ENCODE measurements around the gene PHKG2. TPM values are rescaled to one million over a fixed set of nuclear protein-coding genes. Genes with fewer than 3 reads are reported as not detected.

The PHKG2 gene
- polyA plus RNA-seq, 3 donors: 21.6 to 23.6 (median 23.0) TPM

DNA sequence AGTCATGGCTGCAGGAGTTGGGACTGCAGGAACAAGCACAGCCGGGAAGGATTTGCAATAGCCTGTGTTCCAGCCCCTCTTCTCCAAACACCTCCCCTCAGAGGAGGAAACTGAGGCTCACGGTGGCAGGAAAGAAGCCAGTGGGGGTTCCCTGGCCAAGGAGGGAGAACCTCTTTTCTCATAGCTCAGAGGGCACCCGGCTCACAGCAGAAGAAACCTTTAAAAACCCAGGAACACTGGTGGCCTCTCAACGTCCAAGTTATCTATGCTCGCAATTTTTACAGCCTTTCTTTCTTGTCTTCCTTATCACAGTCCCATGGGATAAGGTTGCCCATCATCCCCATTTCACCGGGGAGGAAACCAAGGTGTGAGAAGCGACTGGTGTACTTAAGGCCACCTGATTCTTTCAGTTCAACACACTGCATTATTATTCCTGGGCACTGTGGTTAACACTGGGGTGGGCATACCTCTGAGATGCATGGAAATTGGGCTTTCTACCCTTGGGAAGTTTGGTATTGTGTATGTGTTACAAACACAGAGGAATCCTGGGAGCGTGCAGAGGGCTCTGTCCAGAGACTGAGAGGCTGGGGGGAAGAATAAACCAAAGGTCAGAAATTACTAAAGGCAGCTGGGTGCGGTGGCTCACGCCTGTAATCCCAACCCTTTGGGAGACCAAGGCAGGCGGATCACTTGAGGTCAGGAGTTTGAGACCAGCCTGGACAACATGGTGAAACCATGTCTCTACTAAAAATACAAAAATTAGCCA, 39.6 kb downstream of the PHKG2 start:
- no peak for DNase-seq (ENCODE audit: low read depth in 3 of 3, low spot score in 2 of 3)

DNA sequence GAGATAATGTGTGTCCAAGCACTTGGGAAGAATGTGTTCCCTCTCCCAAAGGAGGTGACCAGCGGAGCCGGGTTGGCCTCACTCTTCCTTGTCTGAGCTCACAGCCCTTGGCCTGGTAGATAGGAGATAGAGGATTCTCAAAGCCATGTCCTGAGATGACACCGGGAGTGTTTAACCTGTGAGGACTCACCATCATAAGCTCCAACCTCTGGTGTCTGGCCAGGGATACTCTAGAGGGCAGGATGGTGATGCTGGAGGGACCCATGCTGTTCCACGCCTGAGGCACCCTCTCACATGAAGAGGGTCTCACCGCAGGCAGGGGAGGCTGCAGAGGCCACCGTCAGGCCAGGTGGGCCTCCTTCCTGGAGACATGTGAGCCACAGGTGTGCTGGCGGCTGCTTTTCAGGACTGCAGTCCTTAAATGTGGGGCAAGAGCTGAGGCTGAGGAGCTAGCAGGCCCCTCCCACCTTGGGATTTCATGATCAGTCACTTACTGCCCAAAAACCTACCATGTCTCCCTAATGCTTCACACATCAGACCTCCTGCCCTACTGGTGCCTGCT, 45.4 kb downstream of the PHKG2 start:
- no peak for DNase-seq (ENCODE audit: low read depth in 3 of 3, low spot score in 2 of 3)

GRCh38 chr16:30794634-30795033, 46.4 kb downstream of the PHKG2 start:
- no peak for DNase-seq (ENCODE audit: low read depth in 3 of 3, low spot score in 2 of 3)

- DNase-seq (ENCODE audit: low read depth in 3 of 3, low spot score in 2 of 3): no peak
Observed at GRCh38 chr16:30797670-30798309, 49.6 kb downstream of the PHKG2 start.

Other genes with a start within 250 kb of the PHKG2 start
- 10 to 100 TPM; 44.8 to 51.7 (median 45.1) TPM for gene ZNF768, start 221.9 kb upstream of the PHKG2 start, polyA plus RNA-seq (ENCODE audit: insufficient read length in 3 of 3)
- 1 to 10 TPM; 9.1 to 9.7 (median 9.5) TPM for gene ZNF747, start 213.6 kb upstream of the PHKG2 start, polyA plus RNA-seq (ENCODE audit: insufficient read length in 3 of 3)
- 1 to 10 TPM; 8.5 to 9.1 (median 8.6) TPM for gene ZNF764, start 190.1 kb upstream of the PHKG2 start, polyA plus RNA-seq (ENCODE audit: insufficient read length in 3 of 3)
- gene ZNF688, start 176.7 kb upstream of the PHKG2 start, polyA plus RNA-seq (ENCODE audit: insufficient read length in 3 of 3): 1 to 10 TPM; 8.4 to 9.4 (median 9.0) TPM
- gene ZNF785, start 162.7 kb upstream of the PHKG2 start, polyA plus RNA-seq (ENCODE audit: insufficient read length in 3 of 3): 10 to 100 TPM; 17.0 to 18.5 (median 17.9) TPM
- gene ZNF689, start 138.0 kb upstream of the PHKG2 start, polyA plus RNA-seq (ENCODE audit: insufficient read length in 3 of 3): 10 to 100 TPM; 13.5 to 14.7 (median 14.3) TPM
- 10 to 100 TPM; 36.9 to 44.5 (median 42.4) TPM for gene PRR14, start 97.5 kb upstream of the PHKG2 start, polyA plus RNA-seq (ENCODE audit: insufficient read length in 3 of 3)
- gene FBRS, start 90.0 kb upstream of the PHKG2 start, polyA plus RNA-seq (ENCODE audit: insufficient read length in 3 of 3): 10 to 100 TPM; 40.1 to 47.7 (median 42.9) TPM
- 10 to 100 TPM; 27.6 to 31.4 (median 28.2) TPM for gene SRCAP, start 49.3 kb upstream of the PHKG2 start, polyA plus RNA-seq (ENCODE audit: insufficient read length in 3 of 3)
- gene CFAP119, start 13.6 kb downstream of the PHKG2 start, polyA plus RNA-seq (ENCODE audit: insufficient read length in 3 of 3): 1 to 10 TPM; 7.8 to 8.2 (median 7.9) TPM
- 100 to 1,000 TPM; 111 to 123 (median 113) TPM for gene RNF40, start 13.9 kb downstream of the PHKG2 start, polyA plus RNA-seq (ENCODE audit: insufficient read length in 3 of 3)
- gene ZNF629, start 38.8 kb downstream of the PHKG2 start, polyA plus RNA-seq (ENCODE audit: insufficient read length in 3 of 3): 10 to 100 TPM; 25.7 to 26.9 (median 26.8) TPM
- 10 to 100 TPM; 35.8 to 40.7 (median 39.3) TPM for gene BCL7C, start 145.7 kb downstream of the PHKG2 start, polyA plus RNA-seq (ENCODE audit: insufficient read length in 3 of 3)
- 1 to 10 TPM; 6.7 to 7.4 (median 6.7) TPM for gene CTF1, start 148.2 kb downstream of the PHKG2 start, polyA plus RNA-seq (ENCODE audit: insufficient read length in 3 of 3)
- 10 to 100 TPM; 16.1 to 20.5 (median 18.0) TPM for gene FBXL19, start 175.1 kb downstream of the PHKG2 start, polyA plus RNA-seq (ENCODE audit: insufficient read length in 3 of 3)
- gene ORAI3, start 200.6 kb downstream of the PHKG2 start, polyA plus RNA-seq (ENCODE audit: insufficient read length in 3 of 3): 10 to 100 TPM; 18.0 to 19.6 (median 19.2) TPM
- 10 to 100 TPM; 13.0 to 14.4 (median 13.2) TPM for gene SETD1A, start 209.3 kb downstream of the PHKG2 start, polyA plus RNA-seq (ENCODE audit: insufficient read length in 3 of 3)
- gene HSD3B7, start 236.8 kb downstream of the PHKG2 start, polyA plus RNA-seq (ENCODE audit: insufficient read length in 3 of 3): 1 to 10 TPM; 7.3 to 8.9 (median 8.3) TPM

All from right renal cortex interstitium (tissue), 3 donors.